Measurements from ENCODE around the gene GAK.

Gene GAK

DNA sequence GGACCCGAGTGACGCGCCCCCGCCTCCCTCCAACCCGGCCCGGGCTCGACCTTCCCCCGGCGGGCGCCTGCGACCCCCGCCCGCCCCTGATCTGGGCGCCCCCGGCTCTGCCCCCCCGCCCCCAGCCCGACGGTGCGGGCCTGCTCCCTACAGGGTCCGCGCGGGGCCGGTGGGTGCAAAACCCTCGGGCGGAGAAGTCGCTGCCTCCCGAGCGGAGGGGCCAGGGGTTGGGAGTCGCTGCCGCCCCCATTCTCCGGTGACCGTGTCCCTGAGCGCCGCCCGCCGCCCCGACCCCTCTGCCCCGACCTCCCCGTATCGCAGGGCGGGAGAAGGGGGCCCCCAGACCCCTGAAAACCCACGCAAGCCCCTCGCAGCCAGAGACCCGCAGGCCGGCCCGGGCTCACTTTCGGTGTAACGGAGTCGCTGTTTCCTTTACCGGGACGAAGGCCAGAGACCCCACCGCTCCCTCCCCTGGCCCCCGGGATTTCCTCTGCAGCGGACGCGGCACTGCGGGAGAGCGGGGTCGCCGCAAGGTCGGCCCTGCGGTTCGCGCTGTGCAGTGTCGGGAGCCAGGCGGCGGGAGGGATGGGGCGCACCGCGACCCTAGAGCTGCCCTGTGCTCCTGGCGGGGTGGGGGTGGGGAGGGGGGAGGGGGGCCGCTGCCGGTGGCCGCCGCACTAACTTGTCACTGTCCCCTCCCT lies 105.5 kb downstream of the GAK start:
- DNase-seq: no peak

DNA sequence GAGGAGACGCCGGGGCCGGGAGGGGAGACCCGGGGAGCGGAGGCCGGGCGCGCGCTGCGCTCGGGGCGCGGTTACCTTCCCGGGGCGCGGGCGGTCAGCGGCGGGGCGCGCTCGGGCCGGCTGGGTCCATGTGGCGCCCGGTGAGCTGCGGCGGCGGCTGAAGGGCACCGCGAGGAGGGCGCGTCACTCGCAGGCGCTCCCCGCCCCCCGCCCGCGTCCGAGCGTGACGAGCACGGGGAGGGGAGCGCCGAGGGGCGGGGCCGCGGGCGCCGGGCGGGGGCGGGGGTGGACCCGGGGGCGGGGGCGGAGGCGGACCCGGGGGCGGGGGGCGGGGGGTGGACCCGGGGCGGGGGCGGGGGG lies 106.2 kb downstream of the GAK start, which contains the start of gene CPLX1:
Gene CPLX1 (minus strand): TSS at position 159 of the 360 bp plus-strand sequence. CDS start 1,607 bp downstream, outside the sequence.
- no peak for DNase-seq

DNA sequence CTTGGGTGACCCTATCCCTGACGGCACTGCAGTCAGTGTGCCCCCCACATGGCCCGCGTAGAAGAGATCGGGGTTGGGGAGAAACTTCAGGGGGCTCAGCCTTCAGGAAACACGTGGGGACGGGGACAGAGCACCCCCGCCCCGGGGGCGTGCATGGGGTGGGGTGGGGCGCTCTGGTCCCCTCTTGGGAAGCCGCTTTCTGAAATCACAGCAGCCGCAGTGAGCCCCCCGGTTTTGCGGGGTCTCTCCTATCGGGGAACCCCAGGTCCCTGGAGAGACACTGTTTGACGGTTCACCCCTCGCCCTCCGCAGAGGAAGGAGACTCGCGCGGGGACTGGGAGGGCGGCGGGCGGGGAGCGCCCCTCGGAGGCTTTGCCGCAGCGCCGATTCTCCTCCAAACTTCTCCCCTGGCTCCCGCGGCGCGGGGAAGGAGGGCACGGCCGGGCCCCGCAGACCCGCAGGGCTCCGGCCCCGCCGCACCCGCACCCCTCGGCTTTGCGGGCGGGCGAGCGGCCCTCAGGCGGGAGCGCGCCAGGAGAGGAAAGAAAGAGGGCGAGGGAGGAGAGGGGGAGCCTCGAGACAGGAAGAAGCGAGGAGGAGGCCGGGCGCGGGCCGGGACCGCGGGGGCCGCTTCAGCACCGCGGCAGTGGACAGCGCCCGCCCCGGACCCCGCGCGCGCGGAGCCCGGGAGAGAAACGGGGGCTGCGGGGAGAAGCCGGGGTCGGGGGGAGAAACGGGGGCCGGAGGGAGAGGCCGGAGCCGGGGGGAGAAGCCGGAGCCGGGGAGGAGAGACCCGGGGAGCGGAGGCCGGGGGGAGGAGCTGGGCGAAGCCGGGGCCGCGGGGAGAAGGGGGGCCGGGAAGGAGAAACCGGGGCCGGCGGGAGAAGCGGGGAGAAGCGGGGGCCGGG lies 106.8 kb downstream of the GAK start:
- DNase-seq: peak; percentile 26

DNA sequence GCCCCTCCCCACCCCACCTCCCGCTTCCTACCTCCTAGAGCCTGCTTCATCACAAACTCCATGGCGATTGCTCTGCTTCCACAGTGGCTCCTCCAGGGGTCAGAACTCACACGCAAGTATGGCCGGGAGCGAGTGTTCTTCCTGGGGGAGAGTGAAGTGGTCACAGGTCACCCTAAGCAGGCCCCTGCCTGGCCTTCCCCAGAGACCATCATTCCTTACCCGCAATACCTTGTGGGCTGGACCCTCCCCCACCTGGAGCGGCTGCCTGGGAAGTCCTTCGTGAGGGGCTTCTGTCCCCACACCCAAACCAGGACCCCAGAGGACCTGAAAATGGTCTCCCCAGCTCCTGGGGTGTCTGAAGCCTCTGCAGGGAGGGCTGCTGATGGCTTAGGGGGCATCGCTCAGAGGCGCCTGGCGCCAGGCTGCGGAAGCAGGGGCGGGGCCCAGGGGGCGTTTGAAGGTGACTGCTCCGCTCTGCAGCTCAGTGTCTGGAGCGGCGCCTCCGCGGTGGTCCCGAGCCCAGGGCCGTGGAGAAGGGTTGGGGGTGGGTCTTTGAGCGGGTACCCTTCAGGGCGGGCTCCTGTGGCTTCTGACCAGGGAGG lies 107.6 kb downstream of the GAK start:
- DNase-seq: no peak

DNA sequence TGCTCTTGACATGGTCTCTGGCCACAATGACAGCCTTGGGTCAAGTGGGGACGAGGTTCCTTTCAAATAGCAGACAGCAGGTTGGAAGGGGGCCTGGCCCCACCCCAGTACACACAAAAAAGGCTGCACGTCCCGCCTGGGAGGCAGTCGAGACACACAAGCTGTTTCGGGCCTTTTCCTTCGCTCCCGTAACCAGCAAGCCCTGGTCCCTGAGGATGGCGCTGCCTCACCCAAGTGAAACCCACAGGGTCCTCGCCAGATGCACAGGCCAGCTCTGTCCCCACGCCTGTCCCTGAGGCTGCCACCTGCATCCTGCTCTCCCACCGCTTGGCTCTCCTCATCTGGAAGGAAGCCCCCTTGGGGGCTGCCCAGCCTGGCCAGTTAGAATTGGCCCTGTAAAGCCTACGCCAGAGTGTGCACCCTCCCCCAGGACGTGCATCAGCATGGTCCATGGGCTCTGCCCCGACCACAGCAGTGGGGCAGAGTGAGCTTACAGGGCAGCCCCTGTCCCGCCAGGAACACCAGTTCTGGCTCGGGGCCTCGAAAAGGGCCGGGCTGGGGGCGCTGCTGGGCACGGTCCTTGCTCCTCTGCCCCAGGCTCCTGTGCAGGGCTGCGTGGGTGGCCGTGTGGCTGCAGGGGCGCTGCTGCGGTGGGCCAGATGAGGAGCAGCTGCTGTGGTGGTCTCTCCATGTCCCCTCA lies 108.2 kb downstream of the GAK start:
- no peak for DNase-seq

DNA sequence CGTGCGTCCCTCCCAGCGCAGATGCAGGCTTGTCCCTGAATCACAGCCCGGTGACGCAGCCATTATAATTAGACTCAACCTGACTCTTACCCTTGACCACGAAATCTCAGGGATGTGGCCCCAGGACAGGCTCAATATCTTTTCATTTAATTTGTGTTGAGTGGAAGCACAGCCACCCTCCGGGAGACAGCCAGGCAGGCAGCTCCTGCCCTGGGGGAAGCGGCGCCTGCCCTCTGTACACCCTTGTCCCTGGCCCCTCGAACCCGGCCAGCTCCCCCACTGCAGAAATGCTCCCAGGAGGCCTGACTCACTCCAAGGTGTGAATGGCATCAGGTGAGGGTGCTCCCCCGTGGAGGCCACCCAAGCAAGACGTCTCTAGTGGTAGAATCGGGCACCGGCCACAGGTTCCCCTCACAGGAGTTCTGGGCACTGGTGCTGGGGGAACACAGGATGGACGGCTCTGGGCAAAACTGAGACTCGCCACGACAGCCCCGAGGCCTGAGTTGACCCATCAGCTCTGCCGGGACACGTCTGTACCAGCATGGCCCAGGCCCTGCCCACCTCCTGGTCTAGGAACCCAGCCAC lies 108.8 kb downstream of the GAK start:
- DNase-seq: no peak

DNA sequence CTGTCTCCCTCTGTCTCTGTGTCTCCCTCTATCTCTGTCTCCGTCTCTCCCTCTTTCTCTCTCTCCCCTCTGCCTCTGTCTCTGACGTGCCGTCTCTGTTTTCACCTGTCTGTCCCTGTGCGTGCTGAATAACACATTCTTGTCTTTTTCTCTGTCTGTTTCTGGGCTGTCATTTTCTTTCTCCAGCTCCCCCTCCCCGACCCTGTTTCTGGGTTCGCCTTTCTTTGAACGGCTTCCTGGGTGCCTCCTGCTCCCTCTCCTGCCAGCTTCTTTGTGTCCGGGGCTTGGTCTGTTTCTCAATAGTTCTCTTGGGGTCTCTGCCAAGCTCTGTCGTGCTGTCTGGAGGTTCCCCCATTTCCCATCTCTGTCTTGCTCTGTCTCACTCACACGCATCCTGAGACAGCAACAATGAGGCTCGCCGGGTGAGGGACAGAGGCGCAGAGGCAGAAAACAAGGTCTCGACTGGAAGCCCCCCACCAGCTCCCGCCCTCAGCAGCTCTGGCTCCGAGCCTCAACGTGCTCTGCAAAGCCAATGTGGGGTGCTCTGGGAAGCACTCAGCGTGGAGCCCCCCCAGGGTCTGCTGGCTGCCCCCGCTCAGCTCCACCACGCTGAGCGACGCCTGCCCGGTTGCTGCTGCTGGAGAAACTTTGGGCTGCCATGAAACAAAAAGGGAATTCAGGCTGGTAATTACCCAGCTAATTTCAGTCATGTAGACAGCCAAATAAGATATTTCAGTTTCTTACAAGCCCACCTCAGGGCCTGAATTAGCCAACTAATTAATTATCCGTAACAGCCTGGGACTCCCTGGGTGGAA lies 109.5 kb downstream of the GAK start:
- DNase-seq: no peak

DNA sequence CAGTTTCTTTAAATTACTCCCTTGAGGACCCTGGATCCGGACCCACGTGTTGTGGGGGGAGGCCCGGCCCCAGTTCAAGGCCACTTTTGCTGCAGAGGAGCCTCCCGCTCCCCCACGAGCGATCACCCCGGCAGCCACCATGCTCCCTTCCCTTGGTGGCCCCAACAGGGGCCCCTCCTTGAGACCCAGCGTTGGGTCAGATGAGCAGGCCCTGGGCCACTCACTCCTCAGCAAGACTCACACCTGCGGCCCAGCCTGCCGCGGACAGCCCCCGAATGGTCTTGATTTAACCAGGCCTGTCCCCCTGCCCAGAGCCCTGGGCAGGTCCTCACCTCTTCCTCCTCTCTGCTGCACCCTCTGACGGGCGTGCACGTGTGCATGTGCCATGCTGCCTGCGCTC lies 110.5 kb downstream of the GAK start:
- no peak for DNase-seq

DNA sequence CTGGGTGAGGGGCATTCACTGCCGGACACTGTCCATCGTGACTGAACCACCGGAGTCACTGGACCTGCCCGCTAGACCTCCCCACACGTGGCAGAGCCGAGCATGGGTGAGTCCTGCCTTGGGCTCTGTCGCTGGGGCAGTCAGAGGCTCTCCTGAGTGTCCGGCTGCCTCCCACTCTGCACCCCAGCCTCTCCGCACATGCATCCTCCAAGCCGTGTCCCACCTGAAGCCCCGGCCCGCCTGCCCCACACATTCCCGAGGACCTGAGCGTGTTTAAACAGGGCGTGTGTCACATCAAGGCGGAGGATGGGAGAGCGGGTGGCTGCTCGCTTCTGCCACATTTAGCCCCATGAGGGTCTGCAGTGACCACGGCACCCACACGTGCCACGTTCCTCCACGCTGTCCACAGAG lies 110.9 kb downstream of the GAK start:
- DNase-seq: no peak

DNA sequence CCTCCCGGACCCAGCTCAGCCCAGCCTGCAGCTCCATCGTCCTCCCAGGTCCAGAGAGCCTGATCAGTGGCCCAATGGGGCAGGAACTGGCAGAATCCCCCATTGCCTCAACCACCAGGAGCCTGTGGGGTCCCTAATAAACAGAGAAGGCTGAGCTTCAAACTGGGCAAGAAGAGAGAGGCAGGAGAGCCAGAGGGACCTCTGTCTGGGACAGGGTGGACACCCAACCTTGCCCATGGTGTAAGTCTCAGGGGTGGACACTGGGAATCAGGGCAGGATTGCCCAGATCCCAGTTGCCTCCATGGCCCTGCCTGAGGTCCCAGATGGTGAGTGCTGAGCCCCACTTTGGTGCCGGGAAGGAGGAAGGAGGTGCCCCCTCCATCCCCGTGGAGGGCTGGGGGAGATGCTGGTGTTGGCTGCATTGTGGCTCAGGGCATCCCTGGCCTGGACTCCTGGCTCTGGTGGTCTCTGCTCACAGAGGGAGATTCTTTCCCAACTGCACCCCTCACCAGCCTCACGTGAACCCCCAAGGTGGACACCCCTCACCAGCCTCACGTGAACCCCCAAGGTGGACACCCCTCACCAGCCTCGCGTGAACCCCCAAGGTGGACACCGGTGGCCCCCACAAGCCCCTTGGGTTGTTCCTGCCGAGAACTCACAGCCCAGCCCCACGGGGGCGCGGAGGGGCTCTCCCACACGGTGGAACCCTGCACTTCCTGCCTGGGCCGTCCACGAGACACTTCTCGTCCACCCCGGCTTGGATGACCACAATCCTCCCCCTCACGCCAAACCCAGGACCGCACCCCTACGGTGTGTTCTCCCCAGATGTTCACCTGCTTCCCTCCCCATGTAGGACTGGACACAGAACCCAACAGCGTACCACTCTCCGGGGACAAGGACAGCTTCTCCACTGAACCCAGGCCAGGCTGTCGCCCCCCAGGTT lies 111.6 kb downstream of the GAK start:
- DNase-seq: no peak

DNA sequence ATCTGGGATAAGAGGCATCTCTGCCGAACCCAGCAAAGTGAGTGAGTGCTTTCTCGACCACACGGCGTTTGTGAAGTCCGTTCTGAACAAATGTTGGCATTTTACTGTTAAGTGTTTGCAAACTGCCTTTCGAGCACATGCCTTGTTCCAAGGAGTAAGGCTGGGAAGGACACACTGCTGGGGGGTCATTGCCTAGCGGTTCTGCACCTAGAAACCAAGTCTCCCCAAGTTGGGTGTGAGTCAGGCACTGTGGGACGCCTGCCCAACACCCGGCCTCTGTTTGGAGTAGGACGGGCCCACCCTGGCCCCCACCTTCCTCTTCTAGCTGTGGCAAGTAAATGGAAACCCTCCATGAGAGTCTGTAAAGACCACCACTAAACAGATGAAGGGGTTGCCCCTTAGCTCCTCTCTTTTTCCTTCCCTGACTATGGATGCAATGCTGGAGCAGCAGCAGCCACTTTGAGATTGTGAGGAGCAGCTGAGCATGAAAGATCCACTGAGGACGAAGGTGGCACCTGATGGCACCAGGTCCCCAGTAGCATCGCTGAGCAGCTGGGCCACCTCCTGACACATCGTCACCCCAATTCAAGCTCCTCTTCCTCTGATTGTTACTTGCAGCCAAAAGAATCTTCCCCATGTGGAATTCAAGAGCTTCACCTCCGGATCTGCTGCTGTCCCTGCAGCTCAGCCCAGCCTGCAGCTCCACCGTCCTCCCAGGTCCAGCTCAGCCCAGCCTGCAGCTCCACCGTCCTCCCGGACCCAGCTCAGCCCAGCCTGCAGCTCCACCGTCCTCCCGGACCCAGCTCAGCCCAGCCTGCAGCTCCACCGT lies 112.5 kb downstream of the GAK start:
- no peak for DNase-seq

DNA sequence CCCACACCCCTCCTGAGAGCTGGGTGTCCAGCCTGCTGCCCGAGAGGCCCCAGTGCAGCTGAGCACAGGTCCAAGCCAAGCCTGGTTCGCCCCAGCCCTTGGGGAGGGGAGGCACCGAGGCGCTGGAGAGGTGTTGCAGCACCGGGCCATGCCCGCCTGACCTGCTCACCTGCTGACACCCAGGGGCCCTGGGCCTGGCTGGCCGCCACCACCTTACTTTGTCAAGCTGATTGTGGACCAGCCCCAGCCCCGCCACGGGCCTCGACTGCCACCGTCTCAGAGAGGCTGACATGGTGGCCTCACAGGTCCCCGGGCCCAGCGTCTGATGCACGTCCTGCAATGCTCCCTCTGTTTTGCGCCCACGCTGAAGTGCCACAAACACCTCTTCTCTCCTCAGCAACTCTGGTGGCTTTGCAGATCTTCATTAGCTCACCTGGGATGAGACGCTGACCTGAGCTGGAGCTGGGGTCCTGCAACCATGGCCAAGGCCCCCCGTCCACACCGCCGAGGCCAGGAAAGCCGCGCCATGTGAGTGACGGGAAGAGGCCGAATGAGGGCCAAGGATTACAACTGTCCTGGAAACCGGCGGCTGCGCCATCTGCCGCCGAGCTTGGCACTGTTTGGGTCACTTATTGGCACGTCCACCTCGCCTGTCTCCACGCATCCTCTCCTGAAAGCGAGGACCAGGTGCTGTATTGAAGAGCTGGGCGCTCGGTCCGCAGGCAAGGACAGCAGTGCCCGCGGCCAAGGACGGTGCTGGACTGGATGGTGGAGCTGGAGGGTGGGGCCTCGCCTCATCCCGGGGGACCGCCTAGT lies 113.8 kb downstream of the GAK start:
- DNase-seq: no peak

DNA sequence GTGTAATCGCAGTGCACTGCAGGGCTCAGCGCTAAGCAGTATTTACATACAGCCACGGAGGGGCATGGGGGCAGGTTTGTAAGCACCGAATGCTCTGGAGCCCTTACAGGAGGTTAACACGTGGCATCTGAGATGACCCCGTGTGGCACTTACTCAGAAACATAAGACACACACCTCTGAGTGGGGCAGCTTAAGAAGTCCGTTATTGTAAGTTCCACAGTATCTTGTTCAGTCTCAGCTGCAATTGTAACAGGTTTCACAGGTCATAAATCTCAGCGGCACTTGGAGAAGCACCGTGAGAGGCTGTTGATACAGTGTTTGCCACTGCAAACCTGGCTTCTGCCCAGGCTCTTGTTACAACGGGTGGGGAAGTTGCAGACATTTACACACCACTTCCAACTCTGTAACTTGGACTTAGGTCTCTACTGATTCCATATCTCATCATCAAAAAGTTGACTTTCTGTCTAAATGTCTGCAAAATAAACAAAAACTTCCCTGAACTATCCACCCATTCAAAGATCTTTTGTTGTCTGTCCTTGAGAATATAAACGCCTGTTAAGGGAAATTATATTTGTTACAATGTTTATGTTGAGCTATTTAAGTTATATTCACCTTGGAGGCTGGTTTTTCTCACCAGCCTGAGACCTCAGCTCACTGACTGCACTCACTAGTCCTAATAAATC lies 116.5 kb downstream of the GAK start:
- DNase-seq: no peak

DNA sequence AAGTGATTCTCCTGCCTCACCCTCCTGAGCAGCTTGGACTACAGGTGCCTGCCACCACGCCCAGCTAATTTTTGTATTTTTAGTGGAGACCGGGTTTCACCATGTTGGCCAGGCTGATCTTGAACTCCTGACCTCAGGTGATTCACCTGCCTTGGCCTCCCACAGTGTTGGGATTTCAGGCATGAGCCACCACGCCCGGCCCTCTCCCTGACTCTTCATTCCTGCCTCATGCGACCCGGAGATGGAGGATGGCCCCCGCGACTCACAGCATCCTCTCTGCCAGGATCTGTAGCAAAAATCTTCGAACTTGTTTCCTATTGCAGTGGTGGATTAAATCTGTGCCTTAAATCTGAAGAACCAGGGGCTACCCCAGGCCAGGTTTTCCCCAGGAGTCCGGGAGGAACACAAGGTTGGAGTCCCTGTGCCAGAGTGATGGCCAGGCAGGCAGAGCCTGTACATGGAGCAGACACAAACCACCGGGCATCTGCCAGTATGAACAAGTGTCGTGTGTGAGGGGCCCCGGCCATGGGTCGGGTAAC lies 117.7 kb downstream of the GAK start:
- DNase-seq: no peak

DNA sequence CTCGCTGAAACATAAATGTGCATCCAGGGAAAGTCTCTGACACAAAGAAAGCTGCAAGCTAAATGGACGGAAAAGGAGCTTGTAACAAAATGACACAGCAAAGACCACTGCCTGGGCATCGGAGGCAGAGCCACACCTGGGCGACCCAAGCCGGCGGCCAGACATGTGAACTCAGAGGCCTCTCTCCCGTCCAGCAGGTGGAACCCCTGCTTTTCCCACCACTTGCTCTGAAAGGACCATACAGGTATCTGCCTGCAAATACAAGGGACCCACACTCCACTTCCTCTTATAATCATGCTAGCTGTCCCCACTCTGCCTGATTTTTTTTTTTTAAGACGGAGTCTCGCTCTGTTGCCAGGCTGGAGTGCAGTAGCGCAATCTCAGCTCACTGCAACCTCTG lies 118.2 kb downstream of the GAK start:
- DNase-seq: no peak

DNA sequence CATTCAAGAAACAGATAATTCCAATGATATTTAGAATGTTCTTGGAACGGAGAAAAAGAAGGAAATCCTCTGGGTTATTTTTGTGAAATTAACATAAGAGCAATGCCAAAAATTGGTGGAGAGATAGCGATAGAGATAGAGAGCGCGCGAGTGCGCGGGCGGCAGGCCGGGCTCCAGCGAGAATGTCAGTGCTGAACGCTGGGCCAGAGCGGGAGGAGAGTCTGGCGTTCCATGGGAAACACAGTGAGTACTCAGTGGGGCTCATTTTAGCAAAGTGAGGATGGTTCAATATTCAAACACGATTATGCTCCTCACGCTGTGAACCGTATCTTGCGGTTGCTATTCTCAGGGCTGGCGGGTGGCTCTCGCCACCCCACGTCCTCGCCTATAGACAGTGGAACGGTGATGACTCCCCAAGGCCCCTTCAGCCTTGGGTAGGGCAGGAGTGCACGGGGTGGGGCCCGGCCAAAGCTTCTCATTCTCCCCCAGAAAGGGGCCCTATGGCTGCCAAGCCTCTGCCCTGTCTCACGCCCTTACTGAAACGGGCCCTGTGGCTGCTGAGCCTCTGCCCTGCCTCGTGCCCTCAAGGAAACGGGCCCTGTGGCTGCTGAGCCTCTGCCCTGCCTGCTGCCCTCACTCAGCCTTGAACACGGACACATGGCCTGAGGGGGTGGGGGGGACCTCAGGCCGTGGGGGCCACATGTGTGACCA lies 123.1 kb downstream of the GAK start:
- DNase-seq: no peak

DNA sequence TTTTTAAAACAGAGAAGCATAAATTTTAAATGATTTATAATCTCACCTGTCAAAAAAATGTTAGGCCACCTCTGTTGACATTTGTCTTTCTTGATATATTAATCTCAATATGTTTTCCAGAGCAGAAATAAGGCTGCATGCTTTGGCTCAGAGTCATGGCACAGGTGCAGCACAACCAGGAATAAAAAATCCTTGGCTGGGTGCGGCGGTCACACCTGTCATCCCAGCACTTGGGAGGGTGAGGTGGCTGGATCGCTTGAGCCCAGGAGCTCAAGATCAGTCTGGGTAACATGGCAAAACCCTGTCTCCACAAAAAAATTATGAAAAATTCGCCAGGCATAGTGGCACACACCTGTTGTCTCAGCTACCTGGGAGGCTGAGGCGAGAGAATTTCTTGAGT lies 124.3 kb downstream of the GAK start:
- no peak for DNase-seq
